Activated T-cell treated with anti-CD3 and anti-CD28 coated beads, Interleukin-2, amount 50 U/mL, for 1 hour (primary cell): ENCODE measurements around the gene MAP9.
"Not testable (repeated sequence)": the region's sequence is repeated elsewhere in the genome, so short reads cannot be mapped to it uniquely, and the experiment has no call there.

Source experiments
- DNase-seq: peaks from one replicate; pipeline ENCODE4 v3.0.0-alpha.2; 2020

MAP9 gene

DNA sequence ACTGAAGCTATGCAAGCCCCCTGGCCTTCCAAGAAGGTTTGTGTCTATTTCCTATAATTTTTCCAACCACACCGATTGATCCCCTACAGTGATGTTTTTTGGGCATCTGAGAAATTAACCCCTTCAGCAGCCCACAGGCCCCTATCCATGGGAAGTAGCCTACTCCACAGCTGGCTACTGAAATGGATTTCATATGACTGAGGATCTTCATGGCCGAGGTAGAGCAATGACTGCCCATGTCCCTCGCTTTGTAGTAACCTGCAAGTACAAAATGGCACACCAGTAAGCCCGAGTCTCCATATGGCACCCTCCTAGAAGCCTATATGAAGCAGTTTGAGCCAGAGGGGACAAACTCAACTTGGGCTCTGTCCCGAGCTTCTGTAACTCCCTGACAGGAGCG lies 36.8 kb downstream of the MAP9 start:
- DNase-seq = no peak

DNA sequence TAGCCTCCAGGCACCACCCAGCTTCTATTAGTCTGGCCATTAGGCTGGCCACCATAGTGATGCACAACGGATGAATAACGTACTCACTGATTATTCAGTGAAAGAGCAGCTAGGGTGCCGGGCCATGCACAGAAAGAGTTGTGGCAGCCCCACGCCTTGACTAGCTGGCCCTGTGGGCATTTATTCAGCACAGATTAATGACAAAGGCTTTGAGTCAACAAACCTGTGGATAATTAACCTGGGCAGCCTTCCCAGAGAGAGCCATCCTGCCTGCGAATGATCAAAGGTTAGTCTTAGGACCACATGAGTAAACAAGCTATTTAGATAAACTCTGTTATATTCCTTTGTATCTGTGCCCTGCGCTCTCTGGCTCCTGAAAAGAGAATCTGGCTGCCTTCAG lies 37.2 kb downstream of the MAP9 start:
- no peak for DNase-seq

DNA sequence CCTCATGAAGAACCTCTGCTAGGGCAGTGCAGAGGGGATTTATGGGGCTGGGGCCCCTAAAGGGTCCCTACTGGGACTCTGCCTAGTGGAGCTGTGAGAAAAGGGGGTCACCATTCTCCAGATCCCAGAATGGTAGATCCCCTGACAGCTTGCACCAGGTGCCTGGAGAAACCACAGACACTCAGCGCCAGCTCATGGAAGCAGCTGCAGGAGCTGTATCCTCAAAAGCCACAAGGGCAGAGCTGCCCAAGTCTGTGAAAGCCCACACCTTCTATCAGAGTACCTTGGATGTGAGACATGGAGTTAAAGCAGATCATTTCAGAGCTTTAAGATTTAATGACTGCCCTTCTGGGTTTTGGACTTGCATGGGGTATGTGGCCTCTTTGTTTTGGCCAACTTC lies 38.6 kb downstream of the MAP9 start:
- no peak for DNase-seq

DNA sequence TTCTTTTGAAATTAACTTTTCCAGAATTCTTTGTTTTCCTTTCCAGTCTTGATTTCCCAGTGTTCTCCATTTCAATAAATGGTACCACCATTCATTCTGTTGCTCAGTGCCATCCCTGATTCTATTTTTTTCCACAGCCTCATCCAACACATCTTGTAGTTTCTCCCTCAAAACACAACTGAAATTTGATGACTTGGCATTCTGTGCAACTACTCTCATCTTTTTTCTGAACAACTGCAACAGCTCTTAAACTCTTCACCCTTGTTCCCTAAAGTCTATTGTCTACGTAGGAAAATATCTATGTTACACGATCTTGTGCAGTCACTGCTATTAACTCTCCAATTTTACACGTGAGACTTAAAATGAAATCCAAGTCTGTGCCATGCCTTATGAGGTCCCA lies 40.5 kb downstream of the MAP9 start:
- no peak for DNase-seq

DNA sequence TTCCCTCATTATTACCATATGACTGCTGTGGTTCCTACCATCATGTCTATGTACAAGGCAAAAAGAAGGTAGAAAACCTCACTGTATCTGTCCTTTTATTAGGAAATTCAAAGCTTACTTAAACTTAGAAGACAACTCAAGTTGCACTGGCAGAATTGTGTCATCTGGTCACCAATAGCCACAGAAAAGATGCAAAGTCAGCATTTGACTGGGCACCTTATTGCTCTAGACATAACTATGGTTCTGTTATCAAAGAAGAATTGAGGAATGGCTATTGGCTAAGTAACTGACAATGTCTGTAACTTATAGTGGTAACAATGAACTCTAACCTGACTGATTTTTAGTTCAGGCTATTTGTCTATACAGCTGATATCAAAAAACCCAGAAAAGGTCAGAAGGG lies 45.3 kb downstream of the MAP9 start:
- no peak for DNase-seq

DNA sequence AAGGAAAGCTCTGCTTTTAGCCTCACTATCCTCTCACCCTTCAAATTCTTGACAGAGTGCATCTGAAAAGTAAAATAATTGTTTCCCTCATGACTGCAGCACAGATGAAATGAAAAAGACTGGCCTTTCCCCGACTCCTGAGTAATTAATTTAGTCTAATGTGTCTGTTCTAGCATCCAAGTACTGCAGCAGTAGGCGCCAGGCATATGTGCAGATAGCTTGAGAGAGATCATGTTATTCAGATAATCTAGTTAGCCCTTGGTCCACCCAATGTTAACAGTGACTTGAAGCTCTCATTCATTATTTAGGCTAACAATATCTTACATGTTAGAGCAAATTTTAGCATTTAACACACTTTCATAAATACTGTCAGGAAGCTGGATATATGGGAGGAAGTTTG lies 54.0 kb downstream of the MAP9 start:
- no peak for DNase-seq

DNA sequence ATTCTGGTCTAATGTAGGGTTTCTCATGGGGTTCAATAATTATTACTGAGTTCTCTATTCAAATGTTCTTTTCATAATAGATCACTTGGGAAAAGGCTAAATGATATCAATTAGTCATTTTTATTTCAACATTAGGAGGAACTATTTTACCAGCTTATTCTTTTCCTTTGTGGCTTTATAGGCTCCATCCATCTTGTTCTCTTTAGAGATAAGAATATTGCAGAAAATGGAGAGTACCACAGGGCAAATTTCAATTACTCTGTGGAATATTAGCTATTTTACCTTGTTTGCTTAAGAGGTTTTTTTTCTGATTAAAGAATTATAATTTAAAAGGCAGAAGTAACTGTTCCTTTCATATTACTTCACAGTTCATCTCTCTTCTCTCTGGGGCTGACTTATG lies 55.8 kb downstream of the MAP9 start:
- no peak for DNase-seq

DNA sequence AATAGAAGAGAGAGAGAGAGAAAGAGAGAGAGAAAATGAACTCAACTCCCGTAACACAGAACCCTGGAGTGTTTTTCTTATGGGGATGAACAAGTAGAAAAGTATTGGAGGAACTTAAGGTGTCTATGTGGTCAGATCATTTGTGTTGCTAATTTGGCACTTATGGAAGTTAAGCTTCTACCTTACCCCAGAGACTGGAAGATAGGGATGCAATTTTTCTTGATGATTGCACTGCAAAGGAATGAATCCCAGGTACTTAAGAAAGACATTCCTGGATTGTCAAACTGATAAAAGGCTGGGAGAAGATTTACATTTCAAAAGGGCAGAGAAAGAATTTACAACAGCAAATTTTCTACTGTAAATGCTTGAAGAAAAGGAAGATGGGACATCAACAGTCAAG lies 57.2 kb downstream of the MAP9 start:
- no peak for DNase-seq

DNA sequence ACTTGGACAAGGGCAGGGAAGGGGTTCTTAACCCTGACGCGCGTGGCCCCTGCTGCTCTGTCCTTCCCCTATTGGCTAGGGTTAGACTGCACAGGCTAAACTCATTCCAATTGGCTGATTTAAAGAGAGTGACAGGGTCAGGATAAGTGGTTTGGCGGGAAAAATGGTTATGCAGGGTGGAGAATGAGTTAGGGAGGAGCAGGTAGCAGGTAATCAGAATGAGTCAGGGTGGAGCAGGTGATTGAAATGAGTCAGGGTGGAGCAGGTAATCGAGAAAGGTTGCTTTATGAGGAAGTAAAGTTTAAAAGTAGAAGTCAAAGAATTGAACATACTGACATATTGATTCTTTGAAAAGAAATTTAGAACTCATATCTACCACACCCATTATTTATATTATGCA lies 64.7 kb downstream of the MAP9 start:
- not testable (repeated sequence) for DNase-seq

DNA sequence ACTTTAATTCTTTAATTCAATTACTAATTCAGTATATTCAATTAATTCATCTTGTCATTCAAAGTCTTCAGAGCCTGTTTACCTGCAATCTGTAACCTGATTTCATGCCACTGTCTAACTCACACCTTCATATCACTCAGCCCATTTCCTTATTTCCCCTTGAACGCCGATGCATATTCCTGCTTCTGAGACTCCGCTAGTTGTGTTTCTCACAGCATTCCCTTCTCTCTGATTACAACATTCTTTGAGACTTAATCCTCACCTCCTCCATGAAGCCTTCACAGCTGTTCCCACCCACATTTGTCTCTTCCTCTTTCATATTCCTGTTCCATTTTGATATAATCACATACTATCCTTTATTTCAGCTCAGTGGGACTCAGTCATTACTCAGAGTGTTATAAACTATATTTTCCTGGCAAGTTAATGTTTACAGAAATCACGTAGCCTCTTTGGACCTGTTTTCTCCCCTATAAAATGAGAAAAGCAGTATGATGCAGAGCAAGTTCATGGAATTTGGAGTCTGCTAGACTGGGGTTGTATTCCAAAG lies 69.0 kb downstream of the MAP9 start:
- no peak for DNase-seq

DNA sequence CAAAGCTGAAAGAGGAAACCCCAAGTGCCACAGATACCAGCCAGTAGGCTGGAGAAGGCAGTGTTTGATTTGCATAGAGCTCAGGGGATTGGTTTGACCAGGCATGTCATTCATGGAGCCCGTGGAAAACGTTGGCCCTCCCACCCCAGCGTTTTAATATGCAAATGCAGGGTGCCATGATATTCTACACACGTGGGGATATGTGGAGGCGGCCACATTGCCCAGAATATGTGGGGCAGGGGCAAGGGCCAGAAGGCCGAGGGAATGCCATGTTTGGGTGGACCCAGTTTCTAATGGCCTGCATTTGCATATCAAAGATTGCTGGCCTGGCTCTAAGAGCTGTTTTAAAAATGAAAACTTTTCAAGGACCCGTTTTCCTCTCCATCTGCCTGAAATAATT lies 71.1 kb downstream of the MAP9 start:
- DNase-seq = no peak

DNA sequence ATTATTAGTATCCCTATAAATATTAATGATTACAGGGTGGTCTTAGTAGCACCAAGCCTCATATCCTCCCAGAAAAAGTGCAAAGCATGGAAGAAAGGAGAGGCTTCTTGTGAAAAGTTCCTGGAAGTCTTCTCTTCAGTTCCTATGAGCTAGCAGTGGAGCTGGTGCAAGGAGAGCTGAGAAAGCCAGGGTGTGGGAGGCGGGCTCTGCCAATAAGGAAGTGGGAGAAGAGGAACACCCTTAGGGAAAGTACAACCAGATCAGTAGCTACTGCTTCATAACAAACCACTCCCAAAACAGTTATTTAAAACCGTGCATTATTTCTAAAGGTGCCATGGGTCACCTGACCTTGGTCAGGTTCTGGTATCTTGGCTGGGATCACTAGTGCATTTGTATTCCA lies 72.4 kb downstream of the MAP9 start:
- DNase-seq = no peak

DNA sequence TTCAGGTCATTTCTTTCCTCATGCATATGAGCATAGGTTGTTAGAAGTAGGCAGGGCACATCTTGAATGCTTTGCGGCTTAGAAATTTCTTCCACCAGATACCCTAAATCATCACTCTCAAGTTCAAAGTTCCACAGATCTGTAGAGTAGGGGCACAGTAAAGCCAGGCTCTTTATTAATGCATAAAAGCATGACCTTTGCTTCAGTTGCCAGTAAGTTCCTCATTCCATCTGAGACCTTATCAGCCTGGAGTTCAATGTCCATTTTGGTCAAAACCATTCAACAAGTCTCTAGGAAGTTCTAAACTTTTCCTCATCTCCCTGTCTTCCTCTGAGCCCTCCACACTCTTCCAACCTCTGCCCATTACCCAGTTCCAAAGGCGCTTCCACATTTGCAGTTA lies 77.7 kb downstream of the MAP9 start:
- DNase-seq = no peak
